Measurements from ENCODE around the gene DOCK4. TPM values are rescaled to one million over a fixed set of nuclear protein-coding genes. Genes with fewer than 3 reads are reported as not detected.

DOCK4 gene
- total RNA-seq, 2 experiments from 2014 or later = 0.36 to 1.1 TPM

DNA sequence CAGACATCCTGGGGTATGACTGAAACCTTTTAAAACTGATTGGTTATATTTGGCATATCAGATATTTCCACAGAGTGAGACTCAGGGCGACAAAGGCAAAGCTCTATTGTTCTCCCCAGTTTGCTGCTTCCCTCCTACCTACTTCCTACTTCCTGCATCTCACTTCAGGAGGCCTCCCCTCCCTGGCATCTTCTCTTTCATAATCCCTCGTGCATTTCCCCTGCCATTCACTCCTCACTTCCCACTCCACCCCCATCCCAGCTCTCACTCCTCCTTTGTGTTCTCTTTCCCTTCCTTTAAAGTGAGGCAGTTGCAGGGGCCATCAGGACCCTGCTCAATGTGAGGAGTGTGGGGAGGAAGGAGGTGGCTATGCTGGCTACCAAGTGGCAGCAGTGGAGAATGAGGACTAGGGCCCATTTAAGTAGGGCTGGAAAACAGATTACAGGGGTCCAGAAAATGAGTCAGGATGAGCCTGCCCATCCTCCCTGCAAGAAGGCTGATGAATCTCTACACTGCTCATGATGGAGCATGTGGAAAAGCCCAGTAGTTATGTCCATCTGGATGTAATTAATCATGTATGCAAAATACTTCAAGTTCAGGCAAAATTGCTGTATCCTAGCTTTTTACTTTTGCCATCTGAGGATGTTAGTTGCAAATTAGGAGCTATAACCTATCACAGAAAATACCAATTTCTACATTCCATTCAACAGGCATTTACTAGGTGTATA lies 332.1 kb downstream of the DOCK4 start:
- no peaks in the 10 kb centered on the region for H3K4me1 Mint-ChIP-seq (ENCODE audit: low read depth)
- CTCF ChIA-PET = no interaction called here
- intact Hi-C loops (cut with micrococcal nuclease) = no loop called here

DNA sequence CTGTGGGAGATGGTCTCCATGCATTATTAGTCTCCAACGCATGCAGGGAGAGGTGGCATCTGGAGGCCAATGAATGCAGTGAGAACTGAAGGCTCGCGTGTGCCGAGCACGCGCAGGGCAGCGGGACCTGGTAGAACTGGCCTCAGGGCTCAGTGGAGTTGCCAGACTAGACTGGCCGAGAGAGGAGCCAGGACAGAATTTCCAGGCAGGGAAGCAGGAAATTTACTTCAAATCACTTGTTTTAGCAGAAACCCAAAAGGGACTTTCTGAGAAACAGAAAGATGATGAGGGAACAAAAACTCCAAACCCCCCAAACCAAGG lies 332.9 kb downstream of the DOCK4 start:
- Mint-ChIP-seq H3K27ac (no peak overlapping the region), H3K4me1 (ENCODE audit: low read depth) (no peaks in the 10 kb centered on the region), H3K36me3 (no peaks in the 10 kb centered on the region), H3K27me3 (no peaks in the 10 kb centered on the region), H3K9me3 (no peaks in the 10 kb centered on the region), H3K4me3 (no peak overlapping the region)
- POLR2A ChIA-PET = no interaction called here
- intact Hi-C loops (cut with micrococcal nuclease) = no loop called here
- CTCF ChIA-PET = no interaction called here
- DNase-seq = no peak

More for the DNA sequence above, 332.1 kb downstream of the DOCK4 start:
- Mint-ChIP-seq H3K27ac (no peak overlapping the region), H3K9me3 (no peaks in the 10 kb centered on the region), H3K4me3 (no peak overlapping the region), H3K27me3 (no peaks in the 10 kb centered on the region), H3K36me3 (no peaks in the 10 kb centered on the region)
- no peak for DNase-seq
- POLR2A ChIA-PET = no interaction called here

DNA sequence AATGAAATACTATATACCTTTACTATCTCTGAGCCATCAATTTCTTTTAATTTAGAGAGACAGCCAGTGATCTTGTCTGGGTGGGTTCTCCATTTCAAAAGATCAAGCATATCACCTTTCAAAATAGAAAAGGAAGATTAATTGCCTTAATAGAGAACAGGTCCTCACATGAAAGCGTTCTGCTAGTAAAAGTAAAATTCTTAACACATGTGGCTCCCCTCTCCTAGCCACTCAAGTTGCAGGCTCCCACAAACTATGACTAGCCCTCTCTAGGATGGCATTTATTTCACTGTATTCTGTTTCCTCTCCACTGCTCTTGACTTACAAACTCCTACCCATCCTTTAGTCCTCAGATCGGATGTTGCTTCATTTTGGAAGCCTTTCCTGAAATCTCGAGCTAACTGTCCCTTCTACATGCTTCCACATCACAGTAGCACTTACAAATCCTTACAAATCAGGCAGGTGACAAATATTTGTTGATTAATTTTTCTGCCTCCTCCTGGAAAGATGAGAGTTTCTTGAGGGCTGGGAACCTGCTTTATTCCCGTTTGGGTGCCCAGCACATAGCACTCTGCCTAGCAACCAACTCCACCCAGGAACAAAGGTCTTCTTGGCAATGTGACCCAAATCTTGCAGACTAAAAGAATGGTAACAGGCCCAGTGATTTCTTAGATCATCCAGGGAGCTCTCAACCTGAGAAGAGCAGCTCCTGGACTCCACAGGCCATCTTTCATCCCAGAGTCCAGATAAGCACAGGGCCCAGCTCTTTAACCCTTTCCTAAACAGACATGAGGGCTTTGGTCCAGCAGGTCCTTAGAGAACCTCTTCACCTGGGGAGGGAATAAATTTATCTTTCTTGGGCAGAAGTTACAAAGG lies 333.5 kb downstream of the DOCK4 start:
- Mint-ChIP-seq H3K27me3 (no peaks in the 10 kb centered on the region), H3K4me1 (ENCODE audit: low read depth) (no peaks in the 10 kb centered on the region), H3K9me3 (no peaks in the 10 kb centered on the region), H3K4me3 (no peak overlapping the region), H3K36me3 (no peaks in the 10 kb centered on the region), H3K27ac (no peak overlapping the region)
- ChIA-PET POLR2A (no interaction called here), CTCF (no interaction called here)
- intact Hi-C loops (cut with micrococcal nuclease) = no loop called here
- no peak for DNase-seq

DNA sequence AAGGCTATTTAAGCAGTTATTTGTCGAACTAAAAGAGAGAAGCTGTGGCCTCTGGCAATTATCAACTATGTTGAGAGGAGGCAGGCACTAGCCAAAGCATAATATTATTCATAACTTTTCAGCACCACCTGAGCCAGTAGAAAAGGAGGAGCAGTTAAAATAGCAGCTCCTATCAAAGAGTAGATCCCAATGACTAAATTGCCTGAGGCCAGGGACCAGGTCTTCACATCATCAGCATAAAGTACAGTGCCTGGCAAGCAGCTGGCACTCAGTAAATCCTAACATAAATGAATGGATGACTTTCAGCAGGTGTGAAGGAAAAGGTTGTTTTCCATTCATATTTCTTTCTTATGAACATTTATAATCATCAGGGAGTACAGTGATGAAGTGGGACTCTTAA lies 334.9 kb downstream of the DOCK4 start:
- DNase-seq = no peak
- H3K27ac Mint-ChIP-seq = no peak overlapping the region
- no peak overlapping the region for H3K4me3 Mint-ChIP-seq
- no peaks in the 10 kb centered on the region for H3K27me3 Mint-ChIP-seq
- ChIA-PET POLR2A (interaction anchor here (0.6 kb wide), 1 partner anchor 563 kb away, joined by 4 read pairs; no protein-coding TSS in a partner anchor), CTCF (no interaction called here)
- H3K36me3 Mint-ChIP-seq = no peaks in the 10 kb centered on the region
- intact Hi-C loops (cut with micrococcal nuclease) = no loop called here
- no peaks in the 10 kb centered on the region for H3K9me3 Mint-ChIP-seq
- no peaks in the 10 kb centered on the region for H3K4me1 Mint-ChIP-seq (ENCODE audit: low read depth)

DNA sequence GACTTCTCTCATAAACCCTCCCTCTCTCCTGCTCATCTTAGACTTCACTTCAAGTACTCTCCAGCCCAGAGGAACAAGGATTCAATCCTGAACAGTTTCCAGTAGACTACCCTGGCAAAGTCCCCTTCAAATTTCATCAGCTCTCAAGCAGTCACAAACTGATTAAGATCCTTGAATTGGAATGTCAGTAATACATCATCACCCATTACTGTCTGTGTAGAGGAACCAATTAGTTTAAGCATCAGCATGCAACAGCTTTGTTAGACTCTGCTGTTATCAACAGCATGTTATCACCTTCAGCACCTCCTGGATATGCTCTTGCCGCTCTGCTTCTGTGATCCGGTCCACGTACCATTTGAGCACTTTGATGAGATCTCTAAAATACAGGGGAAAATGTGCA lies 336.9 kb downstream of the DOCK4 start:
- no peaks in the 10 kb centered on the region for H3K27me3 Mint-ChIP-seq
- H3K36me3 Mint-ChIP-seq = no peaks in the 10 kb centered on the region
- H3K4me1 Mint-ChIP-seq (ENCODE audit: low read depth) = no peaks in the 10 kb centered on the region
- intact Hi-C loops (cut with micrococcal nuclease) = no loop called here
- DNase-seq = no peak
- H3K27ac Mint-ChIP-seq = no peak overlapping the region
- H3K9me3 Mint-ChIP-seq = no peaks in the 10 kb centered on the region
- no peak overlapping the region for H3K4me3 Mint-ChIP-seq
- POLR2A ChIA-PET = no interaction called here
- CTCF ChIA-PET = no interaction called here

DNA sequence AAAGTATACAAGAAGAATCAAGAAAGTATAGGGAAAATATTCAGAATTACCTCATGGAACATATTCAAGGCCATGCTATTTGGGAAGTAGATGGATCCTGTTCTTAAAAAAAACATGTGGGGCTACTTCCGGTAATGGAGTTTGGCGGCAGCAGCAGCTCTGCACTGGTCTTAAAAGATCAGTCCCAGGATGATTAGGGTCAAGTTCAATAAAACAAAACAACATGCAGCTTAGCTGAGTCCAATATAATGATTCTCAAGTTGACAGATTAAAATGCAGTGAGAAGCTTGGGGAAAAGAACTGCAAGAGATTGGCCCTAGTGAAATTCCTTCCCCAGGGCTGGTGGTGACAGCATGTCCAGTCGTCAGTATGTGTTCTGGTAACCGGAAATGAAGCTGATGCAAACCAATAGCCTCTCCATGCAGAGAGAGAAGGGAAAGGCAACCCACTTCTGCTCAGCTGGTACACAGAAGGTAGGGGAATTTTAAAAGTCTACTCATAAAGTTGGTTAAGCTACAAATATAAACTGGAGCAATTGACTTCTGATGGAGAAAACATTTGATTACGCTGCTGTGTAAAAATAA lies 338.8 kb downstream of the DOCK4 start:
- Mint-ChIP-seq H3K9me3 (no peaks in the 10 kb centered on the region), H3K4me3 (no peak overlapping the region), H3K27me3 (no peaks in the 10 kb centered on the region), H3K27ac (no peak overlapping the region), H3K36me3 (no peaks in the 10 kb centered on the region), H3K4me1 (ENCODE audit: low read depth) (no peaks in the 10 kb centered on the region)
- ChIA-PET CTCF (no interaction called here), POLR2A (no interaction called here)
- intact Hi-C loops (cut with micrococcal nuclease) = no loop called here
- no peak for DNase-seq

DNA sequence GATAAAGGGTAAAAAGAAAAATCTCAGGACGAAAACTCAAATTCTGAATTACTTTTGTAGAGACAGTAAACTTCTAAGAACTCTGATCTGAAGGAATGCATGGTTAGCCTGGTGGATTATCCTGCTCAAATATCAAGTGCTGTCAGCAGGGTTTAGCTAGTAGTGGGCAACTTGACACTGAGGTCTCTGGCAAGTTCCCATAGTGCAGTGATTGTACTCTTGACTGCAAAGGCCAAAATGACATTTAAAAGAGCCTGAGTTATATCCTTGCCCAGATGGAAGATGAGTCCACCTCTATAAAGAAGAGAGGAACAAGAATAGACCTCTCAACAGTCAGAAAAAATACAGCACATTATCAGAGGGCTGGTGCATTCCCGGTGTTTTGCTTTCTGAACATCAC lies 339.4 kb downstream of the DOCK4 start:
- ChIA-PET POLR2A (interaction anchor here (0.6 kb wide), 1 partner anchor 14 kb away, joined by 3 read pairs; no protein-coding TSS in a partner anchor), CTCF (no interaction called here)
- intact Hi-C loops (cut with micrococcal nuclease) = no loop called here
- Mint-ChIP-seq H3K27ac (no peak overlapping the region), H3K27me3 (no peaks in the 10 kb centered on the region), H3K4me1 (ENCODE audit: low read depth) (no peaks in the 10 kb centered on the region), H3K36me3 (no peaks in the 10 kb centered on the region), H3K4me3 (no peak overlapping the region), H3K9me3 (no peaks in the 10 kb centered on the region)
- DNase-seq = no peak

DNA sequence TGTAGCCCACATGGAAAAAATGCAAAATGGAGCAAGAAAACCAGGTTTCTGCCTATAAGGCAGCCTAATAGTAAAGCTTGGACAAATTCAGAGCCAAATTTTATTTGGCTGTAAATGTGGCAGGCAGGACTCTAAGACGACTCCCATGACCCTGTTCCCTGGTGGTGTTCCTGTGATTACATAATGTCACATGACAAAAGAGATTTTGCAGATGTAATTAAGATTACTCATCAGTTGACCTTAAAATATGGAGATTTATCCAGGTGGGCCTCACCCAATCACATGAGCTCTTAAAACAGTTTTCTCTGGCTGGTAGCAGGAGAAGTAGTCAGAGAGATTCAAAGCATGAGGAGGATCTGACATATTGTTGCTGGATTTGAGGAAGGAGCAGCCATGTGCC lies 340.8 kb downstream of the DOCK4 start:
- intact Hi-C loops (cut with micrococcal nuclease) = no loop called here
- no peak for DNase-seq
- Mint-ChIP-seq H3K27me3 (peaks cover 2% of the 10 kb centered on the region), H3K4me1 (ENCODE audit: low read depth) (no peaks in the 10 kb centered on the region), H3K27ac (no peak overlapping the region), H3K9me3 (no peaks in the 10 kb centered on the region), H3K36me3 (no peaks in the 10 kb centered on the region), H3K4me3 (no peak overlapping the region)
- POLR2A ChIA-PET = no interaction called here
- CTCF ChIA-PET = no interaction called here

DNA sequence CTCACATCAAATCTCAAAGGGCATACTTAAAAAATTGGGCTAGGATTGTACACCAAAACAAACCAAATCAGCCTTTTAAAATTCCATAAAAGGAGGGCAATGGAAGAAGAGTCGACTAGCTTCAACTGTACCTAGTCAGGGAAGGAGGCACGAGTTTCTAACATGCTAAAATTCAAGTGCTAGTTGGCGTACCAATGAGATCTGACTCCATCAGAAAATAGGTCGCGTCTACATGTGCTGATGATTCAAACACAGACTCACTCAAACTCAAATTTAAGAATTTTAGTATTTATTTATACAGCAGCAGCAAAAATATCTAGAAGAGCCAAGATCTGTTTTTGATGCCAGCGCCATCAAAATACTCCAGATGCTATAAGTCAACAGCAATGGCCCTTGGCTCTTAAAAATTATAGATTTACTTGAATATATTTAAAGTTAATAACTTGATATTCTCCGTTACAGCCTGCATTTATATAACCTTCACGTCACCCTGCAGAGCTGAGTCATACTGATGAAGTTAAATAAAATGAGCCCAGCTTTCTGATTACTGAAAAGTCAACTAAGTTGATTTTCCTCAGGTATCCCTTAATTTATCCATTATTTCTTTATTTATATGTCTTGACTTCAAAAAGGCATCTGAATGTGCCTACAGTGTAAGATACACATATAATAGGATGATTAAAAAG lies 341.8 kb downstream of the DOCK4 start:
- H3K4me1 Mint-ChIP-seq (ENCODE audit: low read depth) = no peaks in the 10 kb centered on the region
- ChIA-PET POLR2A (no interaction called here), CTCF (no interaction called here)
- intact Hi-C loops (cut with micrococcal nuclease) = no loop called here
- no peak overlapping the region for H3K4me3 Mint-ChIP-seq
- no peaks in the 10 kb centered on the region for H3K36me3 Mint-ChIP-seq
- H3K27ac Mint-ChIP-seq = no peak overlapping the region
- H3K9me3 Mint-ChIP-seq = no peaks in the 10 kb centered on the region
- H3K27me3 Mint-ChIP-seq = peaks cover 3% of the 10 kb centered on the region
- DNase-seq = no peak

DNA sequence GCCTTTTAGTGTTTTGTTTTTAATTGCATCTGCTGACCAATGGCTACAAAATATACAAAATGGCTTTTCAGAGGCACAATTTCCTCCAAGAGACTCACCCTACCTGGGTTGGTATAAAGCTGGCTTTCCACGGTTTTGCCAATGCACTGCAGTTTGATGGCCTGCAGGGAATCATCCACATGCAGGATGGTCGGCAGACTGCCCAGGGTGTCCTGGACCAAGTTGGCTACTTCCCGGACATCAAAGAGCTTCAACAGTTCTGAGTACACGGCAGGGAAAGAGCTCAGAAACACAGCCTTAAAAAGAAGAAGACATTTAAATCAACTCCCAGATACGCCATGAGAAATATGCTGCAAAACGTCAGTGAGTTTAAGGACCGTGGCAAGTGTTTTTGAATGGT lies 342.9 kb downstream of the DOCK4 start:
- H3K27me3 Mint-ChIP-seq = peaks cover 3% of the 10 kb centered on the region
- intact Hi-C loops (cut with micrococcal nuclease) = no loop called here
- ChIA-PET POLR2A (no interaction called here), CTCF (no interaction called here)
- H3K4me1 Mint-ChIP-seq (ENCODE audit: low read depth) = no peaks in the 10 kb centered on the region
- H3K9me3 Mint-ChIP-seq = no peaks in the 10 kb centered on the region
- H3K36me3 Mint-ChIP-seq = no peaks in the 10 kb centered on the region
- no peak for DNase-seq
- no peak overlapping the region for H3K27ac Mint-ChIP-seq
- no peak overlapping the region for H3K4me3 Mint-ChIP-seq

DNA sequence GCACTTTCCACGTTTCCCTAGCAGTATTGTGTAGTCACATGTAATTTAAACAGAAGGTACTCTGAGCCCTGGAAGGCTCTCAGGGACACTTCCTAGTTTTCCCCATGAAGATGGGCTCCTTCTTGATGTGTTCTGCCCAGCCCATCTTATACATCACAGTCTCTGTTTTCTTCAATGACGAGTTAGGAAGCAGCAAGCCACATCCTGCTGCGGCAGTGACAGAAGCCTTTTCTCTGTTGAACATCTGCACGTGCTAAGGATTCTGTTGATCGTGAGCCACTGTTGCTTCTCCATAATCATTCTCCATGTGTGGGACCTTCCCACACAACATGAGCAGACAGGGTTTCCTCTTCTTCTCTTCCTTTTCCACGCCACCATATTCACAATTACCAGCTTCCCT lies 346.0 kb downstream of the DOCK4 start:
- ChIA-PET CTCF (no interaction called here), POLR2A (no interaction called here)
- DNase-seq = no peak
- Mint-ChIP-seq H3K27me3 (peaks cover 3% of the 10 kb centered on the region), H3K27ac (no peak overlapping the region), H3K4me1 (ENCODE audit: low read depth) (no peaks in the 10 kb centered on the region), H3K9me3 (no peaks in the 10 kb centered on the region), H3K4me3 (no peak overlapping the region), H3K36me3 (no peaks in the 10 kb centered on the region)
- intact Hi-C loops (cut with micrococcal nuclease) = no loop called here

DNA sequence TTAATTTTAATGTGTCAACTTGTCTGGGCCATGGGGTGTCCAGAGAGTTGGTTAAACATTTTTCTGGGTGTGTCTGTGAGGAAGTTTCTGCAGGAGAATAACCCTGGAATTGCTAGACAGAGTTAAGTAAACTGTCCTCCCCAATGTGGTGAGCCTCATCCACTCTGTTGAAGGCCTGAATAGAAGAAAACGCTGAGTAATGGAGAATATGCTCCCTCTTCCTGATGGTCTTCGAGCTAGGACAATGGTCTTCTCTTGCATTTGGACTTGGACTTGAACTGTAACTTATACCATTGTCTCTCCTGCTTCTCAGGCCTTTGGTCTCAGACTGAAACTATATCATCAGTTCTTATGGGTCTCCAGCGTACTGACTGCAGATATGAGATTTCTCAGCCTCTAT lies 347.9 kb downstream of the DOCK4 start:
- no peak for DNase-seq
- intact Hi-C loops (cut with micrococcal nuclease) = loop anchor here (10.0 kb wide), 1 partner anchor 636 kb away; no protein-coding TSS in a partner anchor
- no peaks in the 10 kb centered on the region for H3K36me3 Mint-ChIP-seq
- no peak overlapping the region for H3K27ac Mint-ChIP-seq
- no peaks in the 10 kb centered on the region for H3K9me3 Mint-ChIP-seq
- H3K4me1 Mint-ChIP-seq (ENCODE audit: low read depth) = no peaks in the 10 kb centered on the region
- ChIA-PET POLR2A (no interaction called here), CTCF (no interaction called here)
- H3K4me3 Mint-ChIP-seq = no peak overlapping the region
- H3K27me3 Mint-ChIP-seq = peaks cover 3% of the 10 kb centered on the region

Measured in activated CD4-positive, alpha-beta memory T cell treated with anti-CD3 and anti-CD28 coated beads for 36 hours (primary cell).